Astrocyte (in vitro differentiated cells and primary cell): ENCODE results near the gene TCIRG1. TPM values are rescaled to one million over a fixed set of nuclear protein-coding genes. Genes with fewer than 3 reads are reported as not detected.
A peak's percentile ranks its signal among the peaks of the same experiment; 100 is the strongest.

Experiments
- DNase-seq: peaks from one replicate; pipeline ENCODE4 v3.0.0-alpha.2; 2010; ENCODE audit warnings: low read depth
- FAIRE-seq: peaks from 2 replicates; lab custom pipeline; 2011; peaks lifted over from hg19 to GRCh38; lab: Jason Lieb, UNC
- H2AFZ ChIP-seq: 2 replicates; pipeline ENCODE4 v1.6.0; 2012; ENCODE audit warnings: low read depth, low read length, inconsistent platforms
- H3K27ac ChIP-seq: 2 replicates; pipeline ENCODE4 v1.5.1; 2011; ENCODE audit warnings: low read depth, low read length, inconsistent platforms
- H3K27me3 ChIP-seq: 2 replicates; pipeline ENCODE4 v1.6.0; 2011; ENCODE audit warnings: low read length, inconsistent platforms; ENCODE audit not compliant: insufficient read depth
- H3K36me3 ChIP-seq: 2 replicates; pipeline ENCODE4 v1.5.1; 2011; ENCODE audit warnings: low read length, inconsistent platforms; ENCODE audit not compliant: insufficient read depth
- H3K4me1 ChIP-seq: 2 replicates; pipeline ENCODE4 v1.5.1; 2011; ENCODE audit warnings: low read length, inconsistent platforms; ENCODE audit not compliant: insufficient read depth
- H3K4me2 ChIP-seq: 2 replicates; pipeline ENCODE4 v1.6.0; 2012; ENCODE audit warnings: low read length, inconsistent platforms
- H3K4me3 ChIP-seq: 2 replicates; pipeline ENCODE4 v1.5.1; 2011; ENCODE audit warnings: low read depth, mild to moderate bottlenecking, low read length, inconsistent platforms; ENCODE audit not compliant: insufficient read depth
- H3K79me2 ChIP-seq: 2 replicates; pipeline ENCODE4 v1.6.0; 2012; ENCODE audit warnings: mild to moderate bottlenecking, low read length, inconsistent platforms; ENCODE audit not compliant: insufficient read depth
- H3K9ac ChIP-seq: 2 replicates; pipeline ENCODE4 v1.6.0; 2012; ENCODE audit warnings: mild to moderate bottlenecking, low read length, inconsistent platforms
- H3K9me3 ChIP-seq: 2 replicates; pipeline ENCODE4 v1.5.1; 2012; ENCODE audit warnings: low read depth, mild to moderate bottlenecking, low read length, inconsistent platforms; ENCODE audit not compliant: insufficient read depth
- H4K20me1 ChIP-seq: 2 replicates; pipeline ENCODE4 v1.6.0; 2012; ENCODE audit warnings: low read length, inconsistent platforms; ENCODE audit not compliant: insufficient read depth
- H3K27ac Mint-ChIP-seq: one replicate; pipeline ENCODE4 v1.8.0; 2021; ENCODE audit warnings: mild to moderate bottlenecking, mixed read lengths; ENCODE audit not compliant: unreplicated experiment
- H3K27me3 Mint-ChIP-seq: one replicate; pipeline ENCODE4 v1.8.0; 2021; ENCODE audit warnings: low read depth, mixed read lengths; ENCODE audit not compliant: unreplicated experiment
- H3K36me3 Mint-ChIP-seq: one replicate; pipeline ENCODE4 v1.8.0; 2021; ENCODE audit warnings: low read depth, mixed read lengths; ENCODE audit not compliant: unreplicated experiment
- H3K4me1 Mint-ChIP-seq: one replicate; pipeline ENCODE4 v1.8.0; 2021; ENCODE audit warnings: low read depth, mixed read lengths; ENCODE audit not compliant: unreplicated experiment
- H3K4me3 Mint-ChIP-seq: one replicate; pipeline ENCODE4 v1.8.0; 2021; ENCODE audit warnings: mild to moderate bottlenecking, moderate library complexity, mixed read lengths; ENCODE audit not compliant: unreplicated experiment
- H3K9me3 Mint-ChIP-seq: one replicate; pipeline ENCODE4 v1.8.0; 2021; ENCODE audit warnings: mild to moderate bottlenecking, mixed read lengths; ENCODE audit not compliant: unreplicated experiment
- EZH2 ChIP-seq: IDR thresholded peaks from 2 replicates; pipeline ENCODE4 v1.6.1; 2012; ENCODE audit warnings: mild to moderate bottlenecking, low read length, inconsistent platforms; ENCODE audit not compliant: insufficient read depth
- total RNA-seq: library from RNA; stranded (reverse); gene quantifications from 2 replicates; pipeline ENCODE4 v1.2.1, GENCODE V29; 2021
- TF ChIP-seq, protein P1 (sequence below): IDR thresholded peaks from 2 replicates; pipeline ENCODE4 v1.5.1; 2011; ENCODE audit warnings: low read depth, mild to moderate bottlenecking, inconsistent platforms, low read length, moderate library complexity; ENCODE audit not compliant: insufficient read depth

Gene TCIRG1
- total RNA-seq, 1 donor from 2014 or later = 55.1 TPM

DNA sequence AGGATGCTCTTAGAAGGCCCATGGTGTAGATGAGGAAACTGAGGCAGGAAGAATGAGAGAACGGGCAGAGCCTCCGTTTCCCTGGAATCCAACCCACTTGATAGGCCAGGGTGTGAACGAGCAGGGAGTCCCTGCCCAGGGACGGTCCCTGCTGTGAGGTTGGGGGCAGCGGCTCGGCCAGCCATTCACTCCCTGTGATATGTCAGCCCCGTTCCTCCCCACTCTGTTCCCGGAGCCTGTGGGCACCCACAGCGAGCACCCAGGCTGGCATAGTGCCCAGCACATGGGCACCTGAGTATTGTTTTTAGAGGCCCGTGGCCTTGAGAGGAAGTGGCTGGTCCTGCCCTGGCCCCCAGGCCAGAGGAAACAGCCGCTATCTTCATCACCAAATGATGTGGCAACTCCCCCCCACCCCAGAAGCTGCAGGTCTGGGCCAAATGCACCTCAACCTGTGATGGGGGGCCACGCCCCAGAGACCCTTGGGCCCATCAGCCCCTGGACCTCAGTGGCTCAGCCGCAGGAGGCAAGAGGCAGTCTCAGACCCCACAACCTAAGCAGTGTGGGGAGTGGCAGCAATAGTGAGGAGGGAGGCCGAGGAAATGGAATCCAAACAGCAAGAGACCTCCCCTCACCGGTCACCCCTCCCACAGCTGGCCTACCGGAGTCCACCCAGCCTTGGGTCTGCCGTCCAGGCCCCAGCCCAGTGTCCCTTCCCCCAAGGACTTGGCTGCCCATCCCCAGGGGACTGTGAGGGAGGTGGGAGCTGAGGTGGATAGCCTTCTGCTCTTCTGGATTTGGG, 26.6 kb upstream of the TCIRG1 start:
- no peak for DNase-seq
- Histone ChIP-seq H3K79me2 (peaks cover 16% of the 10 kb centered on the region), H3K27me3 (no peaks in the 10 kb centered on the region), H2AFZ (peak overlapping the region; percentile 28), H3K27ac (peak overlapping the region; percentile 96), H3K36me3 (no peaks in the 10 kb centered on the region), H3K4me1 (peaks cover 58% of the 10 kb centered on the region), H4K20me1 (no peaks in the 10 kb centered on the region), H3K9me3 (no peaks in the 10 kb centered on the region), H3K4me2 (peak overlapping the region; percentile 88), H3K9ac (peak overlapping the region; percentile 78), H3K4me3 (no peak overlapping the region)
- Mint-ChIP-seq H3K36me3 (peaks cover 2% of the 10 kb centered on the region), H3K9me3 (no peaks in the 10 kb centered on the region), H3K27ac (peak overlapping the region; percentile 94), H3K4me1 (peaks cover 21% of the 10 kb centered on the region), H3K4me3 (no peak overlapping the region), H3K27me3 (peaks cover 1% of the 10 kb centered on the region)
- FAIRE-seq = no peak
- TF ChIP-seq, protein P1, sequence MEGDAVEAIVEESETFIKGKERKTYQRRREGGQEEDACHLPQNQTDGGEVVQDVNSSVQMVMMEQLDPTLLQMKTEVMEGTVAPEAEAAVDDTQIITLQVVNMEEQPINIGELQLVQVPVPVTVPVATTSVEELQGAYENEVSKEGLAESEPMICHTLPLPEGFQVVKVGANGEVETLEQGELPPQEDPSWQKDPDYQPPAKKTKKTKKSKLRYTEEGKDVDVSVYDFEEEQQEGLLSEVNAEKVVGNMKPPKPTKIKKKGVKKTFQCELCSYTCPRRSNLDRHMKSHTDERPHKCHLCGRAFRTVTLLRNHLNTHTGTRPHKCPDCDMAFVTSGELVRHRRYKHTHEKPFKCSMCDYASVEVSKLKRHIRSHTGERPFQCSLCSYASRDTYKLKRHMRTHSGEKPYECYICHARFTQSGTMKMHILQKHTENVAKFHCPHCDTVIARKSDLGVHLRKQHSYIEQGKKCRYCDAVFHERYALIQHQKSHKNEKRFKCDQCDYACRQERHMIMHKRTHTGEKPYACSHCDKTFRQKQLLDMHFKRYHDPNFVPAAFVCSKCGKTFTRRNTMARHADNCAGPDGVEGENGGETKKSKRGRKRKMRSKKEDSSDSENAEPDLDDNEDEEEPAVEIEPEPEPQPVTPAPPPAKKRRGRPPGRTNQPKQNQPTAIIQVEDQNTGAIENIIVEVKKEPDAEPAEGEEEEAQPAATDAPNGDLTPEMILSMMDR = no peak
- TF ChIP-seq EZH2 = no peak

DNA sequence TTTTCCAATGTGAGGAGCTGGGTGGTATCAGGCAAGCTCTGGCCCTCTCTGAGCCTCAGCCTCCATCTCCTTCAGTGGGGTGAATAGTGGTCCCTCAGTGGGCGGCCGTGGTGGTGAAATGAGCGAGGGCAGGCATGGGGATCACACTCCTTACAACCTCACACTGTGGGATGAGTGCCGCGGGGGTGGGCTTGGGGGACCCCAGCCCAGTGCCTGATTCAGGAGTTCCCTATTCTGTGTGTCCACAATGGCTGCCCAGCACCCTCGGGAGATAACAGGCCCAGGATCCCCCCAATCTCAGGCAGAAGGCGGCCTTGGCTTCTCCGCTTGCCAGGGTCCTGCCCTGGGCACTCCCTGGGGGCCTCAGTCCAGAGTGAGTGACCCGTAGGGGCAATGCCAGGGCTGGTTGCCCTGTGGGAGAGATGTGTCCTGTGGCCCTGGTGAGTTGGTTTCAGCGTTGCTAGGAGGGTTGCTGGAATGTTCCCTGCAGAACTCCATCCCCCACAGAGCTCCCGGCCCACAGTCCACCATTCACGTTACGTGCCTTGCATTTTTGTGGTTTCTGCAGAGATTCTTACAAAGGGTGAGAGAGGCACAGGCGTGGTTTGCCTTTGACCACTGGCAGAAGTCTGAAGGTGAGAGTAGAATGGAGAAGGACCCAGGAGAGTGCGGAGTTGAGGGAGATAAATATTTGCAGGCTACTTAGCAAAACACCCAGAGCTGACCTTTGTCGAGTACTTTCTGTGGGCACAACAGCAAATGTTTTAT, 25.8 kb upstream of the TCIRG1 start:
- Mint-ChIP-seq H3K27ac (peak overlapping the region; percentile 94), H3K27me3 (peaks cover 2% of the 10 kb centered on the region), H3K9me3 (no peaks in the 10 kb centered on the region), H3K36me3 (peaks cover 2% of the 10 kb centered on the region), H3K4me3 (no peak overlapping the region), H3K4me1 (peaks cover 21% of the 10 kb centered on the region)
- Histone ChIP-seq H3K79me2 (peaks cover 16% of the 10 kb centered on the region), H3K9ac (peak overlapping the region; percentile 78), H3K27me3 (no peaks in the 10 kb centered on the region), H3K9me3 (no peaks in the 10 kb centered on the region), H3K4me1 (peaks cover 58% of the 10 kb centered on the region), H3K4me2 (peak overlapping the region; percentile 70), H4K20me1 (no peaks in the 10 kb centered on the region), H3K27ac (peak overlapping the region; percentile 96), H2AFZ (peak overlapping the region; percentile 28), H3K36me3 (no peaks in the 10 kb centered on the region), H3K4me3 (peak overlapping the region; percentile 18)
- TF ChIP-seq, protein P1 = no peak
- TF ChIP-seq EZH2 = no peak
- DNase-seq (peak; percentile 96), FAIRE-seq (peak; percentile 93)
